Activated CD4-positive, alpha-beta memory T cell treated with anti-CD3 and anti-CD28 coated beads, Interleukin-2, amount 10 ng/mL, durations not matched to agents 7 days and 5 days (primary cell): ENCODE measurements around the gene KCNH8. TPM values are rescaled to one million over a fixed set of nuclear protein-coding genes. Genes with fewer than 3 reads are reported as not detected.
"Not testable (repeated sequence)": the region's sequence is repeated elsewhere in the genome, so short reads cannot be mapped to it uniquely, and the experiment has no call there.

Experiments
- CTCF ChIA-PET: fragments of 350-600 bp; sonication (Branson Sonifier 250); formaldehyde crosslinking; loops from one replicate; lab custom pipeline; 2021; ENCODE audit warnings: antibody characterized with exemption, inconsistent platforms; lab: Charles Lee
- POLR2A ChIA-PET: fragments of 350-600 bp; sonication (Branson Sonifier 250); formaldehyde crosslinking; loops from one replicate; lab custom pipeline; 2021; ENCODE audit warnings: antibody characterized with exemption; lab: Charles Lee
- DNase-seq: peaks from one replicate; pipeline ENCODE4 v3.0.0-alpha.2; 2020
- H3K27ac Mint-ChIP-seq: one replicate; pipeline ENCODE4 v1.8.0; 2021; ENCODE audit warnings: mild to moderate bottlenecking, mixed read lengths
- H3K27me3 Mint-ChIP-seq: one replicate; pipeline ENCODE4 v1.8.0; 2021; ENCODE audit warnings: mixed read lengths
- H3K36me3 Mint-ChIP-seq: one replicate; pipeline ENCODE4 v1.8.0; 2021; ENCODE audit warnings: low read depth, mixed read lengths
- H3K4me1 Mint-ChIP-seq: one replicate; pipeline ENCODE4 v1.8.0; 2021; ENCODE audit warnings: mixed read lengths
- H3K4me3 Mint-ChIP-seq: one replicate; pipeline ENCODE4 v1.8.0; 2021; ENCODE audit warnings: mild to moderate bottlenecking, mixed read lengths
- H3K9me3 Mint-ChIP-seq: one replicate; pipeline ENCODE4 v1.8.0; 2021; ENCODE audit warnings: mixed read lengths
- total RNA-seq, 2 experiments: library from RNA; stranded (reverse); gene quantifications; one replicate each; pipeline ENCODE4 v1.2.3, GENCODE V29; 2021

Gene KCNH8
- total RNA-seq = not detected

DNA sequence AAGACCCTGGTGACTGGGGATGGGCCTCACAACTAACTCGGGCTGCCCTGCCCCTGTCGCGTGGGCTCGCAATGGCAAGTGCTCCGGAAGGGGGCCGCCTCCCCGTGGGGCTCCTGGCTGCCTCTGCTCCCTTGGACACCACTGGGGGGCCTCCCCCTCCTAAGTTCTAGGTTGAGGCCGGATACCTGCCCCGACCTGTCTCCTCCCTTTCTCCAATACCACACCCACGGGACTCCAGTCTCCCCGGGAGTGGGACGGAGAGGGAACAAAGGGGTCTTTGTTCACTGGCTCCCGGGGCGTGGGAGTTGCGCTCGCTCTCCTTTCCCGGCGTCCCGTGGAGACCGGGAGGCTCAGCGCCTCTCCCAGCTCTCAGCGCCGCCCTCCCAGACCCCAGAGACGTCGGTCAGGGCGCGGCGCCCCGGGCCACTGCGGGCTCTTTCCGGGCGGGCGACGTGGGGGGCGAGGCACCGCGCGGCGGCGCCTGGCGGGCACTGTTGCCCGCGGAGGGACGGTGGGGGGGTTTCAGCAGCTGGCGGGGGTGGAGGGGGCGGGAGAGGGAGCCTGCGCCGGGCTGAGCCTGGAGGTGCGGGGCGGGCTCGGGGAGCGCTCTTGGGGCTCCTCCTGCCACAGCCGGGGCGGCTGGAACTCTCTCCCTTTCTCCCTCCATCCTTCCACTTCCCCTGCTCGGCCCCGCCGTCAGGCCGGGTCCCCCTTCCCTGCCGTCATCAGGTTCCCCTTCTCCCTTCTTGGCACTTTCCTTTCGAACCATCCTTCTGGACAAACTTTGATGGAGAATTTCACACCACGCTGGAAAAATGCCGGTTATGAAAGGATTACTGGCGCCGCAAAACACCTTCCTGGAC lies at the start of gene KCNH8:
Gene KCNH8 (plus strand): TSS at position 606 of the 863 bp plus-strand sequence. CDS start 210 bp downstream, at position 816.
- H3K36me3 Mint-ChIP-seq = peaks cover 6% of the 10 kb centered on the region
- H3K4me1 Mint-ChIP-seq = peaks cover 22% of the 10 kb centered on the region
- H3K4me3 Mint-ChIP-seq = peak within 1 kb of the TSS; percentile 80
- H3K9me3 Mint-ChIP-seq = peaks cover 3% of the 10 kb centered on the region
- no peak within 1 kb of the TSS for H3K27ac Mint-ChIP-seq
- DNase-seq = no peak
- ChIA-PET CTCF (no interaction called here), POLR2A (no interaction called here)
- peaks cover 45% of the 10 kb centered on the region for H3K27me3 Mint-ChIP-seq

DNA sequence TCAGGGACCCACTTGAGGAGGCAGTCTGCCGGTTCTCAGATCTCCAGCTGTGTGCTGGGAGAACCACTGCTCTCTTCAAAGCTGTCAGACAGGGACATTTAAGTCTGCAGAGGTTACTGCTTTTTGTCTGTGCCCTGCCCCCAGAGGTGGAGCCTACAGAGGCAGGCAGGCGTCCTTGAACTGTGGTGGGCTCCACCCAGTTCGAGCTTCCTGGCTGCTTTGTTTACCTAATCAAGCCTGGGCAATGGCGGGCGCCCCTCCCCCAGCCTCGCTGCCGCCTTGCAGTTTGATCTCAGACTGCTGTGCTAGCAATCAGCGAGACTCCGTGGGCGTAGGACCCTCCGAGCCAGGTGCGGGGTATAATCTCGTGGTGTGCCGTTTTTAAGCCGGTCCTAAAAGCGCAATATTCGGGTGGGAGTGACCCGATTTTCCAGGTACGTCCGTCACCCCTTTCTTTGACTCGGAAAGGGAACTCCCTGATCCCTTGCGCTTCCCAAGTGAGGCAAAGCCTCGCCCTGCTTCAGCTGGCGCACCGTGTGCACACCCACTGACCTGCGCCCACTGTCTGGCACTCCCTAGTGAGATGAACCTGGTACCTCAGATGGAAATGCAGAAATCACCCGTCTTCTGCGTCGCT lies 45.5 kb upstream of the KCNH8 start:
- Mint-ChIP-seq H3K27ac (peak overlapping the region; percentile 84), H3K4me3 (peak overlapping the region; percentile 94)
- POLR2A ChIA-PET, H3K27me3 Mint-ChIP-seq, H3K36me3 Mint-ChIP-seq, H3K9me3 Mint-ChIP-seq, H3K4me1 Mint-ChIP-seq, CTCF ChIA-PET: not testable (repeated sequence)
- peak; percentile 64 for DNase-seq

DNA sequence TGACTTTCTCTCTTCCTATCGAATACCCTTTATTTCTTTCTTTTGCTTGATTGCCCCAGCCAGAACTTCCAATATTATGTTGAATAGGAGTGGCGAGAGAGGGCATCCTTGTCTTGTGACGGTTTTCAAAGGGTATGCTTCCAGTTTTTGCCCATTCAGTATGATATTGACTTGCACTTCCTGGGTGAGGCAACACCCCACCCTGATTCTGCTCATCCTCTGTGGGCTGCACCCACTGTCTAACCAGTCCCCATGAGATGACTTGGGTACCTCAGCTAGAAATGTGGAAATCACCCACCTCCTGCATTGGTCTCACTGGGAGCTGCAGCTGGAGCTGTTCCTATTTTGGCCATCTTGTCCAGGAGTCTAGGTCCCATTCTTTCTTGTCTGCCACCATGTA lies 44.8 kb upstream of the KCNH8 start:
- H3K27me3 Mint-ChIP-seq = no peaks in the 10 kb centered on the region
- peak; percentile 28 for DNase-seq
- peak overlapping the region; percentile 94 for H3K4me3 Mint-ChIP-seq
- H3K9me3 Mint-ChIP-seq = no peaks in the 10 kb centered on the region
- ChIA-PET POLR2A (no interaction called here), CTCF (no interaction called here)
- peak overlapping the region; percentile 84 for H3K27ac Mint-ChIP-seq
- peaks cover 9% of the 10 kb centered on the region for H3K4me1 Mint-ChIP-seq
- H3K36me3 Mint-ChIP-seq = no peaks in the 10 kb centered on the region

DNA sequence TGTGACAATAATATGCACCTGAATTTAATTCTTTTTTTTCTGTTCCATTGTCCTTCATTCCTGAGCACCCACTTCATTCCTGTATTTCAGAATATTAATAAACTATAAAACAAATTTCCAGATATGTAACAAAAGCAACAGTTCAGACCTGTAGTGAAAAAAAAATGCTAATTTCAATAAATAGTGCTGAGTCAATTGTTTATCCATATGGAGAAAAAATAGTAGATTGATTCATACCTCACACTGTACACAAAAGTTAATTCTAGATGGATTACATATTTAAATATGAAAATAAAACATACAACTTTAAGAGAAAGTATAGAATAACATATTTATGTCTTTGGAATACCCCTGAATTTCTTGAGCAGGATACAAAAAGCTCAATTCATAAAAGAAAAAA lies 43.9 kb upstream of the KCNH8 start:
- Mint-ChIP-seq H3K27ac (no peak overlapping the region), H3K9me3 (no peaks in the 10 kb centered on the region), H3K4me1 (peaks cover 9% of the 10 kb centered on the region), H3K36me3 (no peaks in the 10 kb centered on the region), H3K4me3 (no peak overlapping the region), H3K27me3 (no peaks in the 10 kb centered on the region)
- CTCF ChIA-PET = no interaction called here
- POLR2A ChIA-PET = no interaction called here
- DNase-seq = no peak

DNA sequence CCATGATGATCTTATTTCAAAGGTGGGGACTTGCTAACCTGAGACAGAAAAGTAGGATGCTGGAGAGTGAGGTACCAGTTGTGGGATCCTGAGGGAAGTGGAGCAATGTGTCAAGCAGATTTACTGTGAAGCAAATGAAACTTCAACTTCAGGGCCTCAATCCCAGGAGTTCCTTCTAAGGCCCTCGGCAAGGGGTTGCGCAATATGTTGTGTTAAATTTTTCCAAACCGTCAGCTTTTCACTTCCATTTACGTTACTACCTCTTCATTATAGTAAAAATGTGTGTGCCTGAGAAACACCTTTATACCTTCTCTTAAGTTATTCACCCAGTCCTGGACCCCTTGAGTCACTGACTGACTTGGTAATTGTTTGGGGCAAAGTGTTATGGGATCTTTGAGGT lies 42.5 kb upstream of the KCNH8 start:
- no peaks in the 10 kb centered on the region for H3K9me3 Mint-ChIP-seq
- H3K36me3 Mint-ChIP-seq = no peaks in the 10 kb centered on the region
- peaks cover 9% of the 10 kb centered on the region for H3K4me1 Mint-ChIP-seq
- no peak overlapping the region for H3K4me3 Mint-ChIP-seq
- H3K27ac Mint-ChIP-seq = no peak overlapping the region
- ChIA-PET POLR2A (no interaction called here), CTCF (no interaction called here)
- no peak for DNase-seq
- H3K27me3 Mint-ChIP-seq = no peaks in the 10 kb centered on the region

DNA sequence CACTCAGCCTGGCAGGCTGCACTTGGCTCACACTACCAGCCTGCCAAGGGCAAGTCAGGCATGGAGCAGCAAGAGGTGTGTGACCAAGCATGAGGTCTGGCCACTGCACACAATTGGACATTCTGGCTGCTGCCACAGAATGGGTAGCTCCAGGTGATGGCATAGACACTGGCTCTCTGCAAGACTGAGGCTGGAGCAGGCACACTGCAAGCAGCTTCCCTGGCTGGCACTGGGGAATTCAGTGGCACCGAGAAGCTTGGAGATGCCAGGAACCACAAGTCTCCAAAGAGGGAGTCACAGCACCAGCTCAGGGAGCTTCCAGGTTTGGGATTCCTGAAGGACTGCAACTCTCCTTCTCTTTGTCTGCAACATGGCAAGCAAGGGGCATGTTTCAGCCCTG lies 42.0 kb upstream of the KCNH8 start:
- POLR2A ChIA-PET = no interaction called here

DNA sequence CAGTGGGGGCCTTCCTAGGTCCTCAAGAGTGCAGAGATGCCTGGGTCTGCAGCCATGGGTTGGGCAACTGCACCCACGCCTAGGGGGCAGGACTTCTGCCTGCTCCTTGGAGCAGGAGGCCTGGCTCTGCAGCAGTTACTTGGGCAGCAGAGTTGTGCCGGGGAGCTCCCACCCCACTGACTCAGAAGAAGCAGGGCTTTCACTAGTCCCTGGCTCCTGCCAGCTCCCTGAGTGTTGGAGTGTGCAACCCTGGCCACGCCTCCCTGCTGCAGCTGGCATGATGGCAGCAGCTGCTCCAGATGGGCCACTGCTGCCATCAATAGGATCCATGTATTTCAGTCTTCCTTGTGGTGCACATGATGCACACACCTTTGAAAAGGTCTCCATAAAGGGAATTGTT lies 40.6 kb upstream of the KCNH8 start:
- H3K4me3 Mint-ChIP-seq = no peak overlapping the region
- no peaks in the 10 kb centered on the region for H3K27me3 Mint-ChIP-seq
- H3K27ac Mint-ChIP-seq = no peak overlapping the region
- ChIA-PET CTCF (interaction anchor here (0.7 kb wide), 1 partner anchor 1620 kb away, joined by 5 read pairs; no protein-coding TSS in a partner anchor), POLR2A (no interaction called here)
- H3K36me3 Mint-ChIP-seq = no peaks in the 10 kb centered on the region
- H3K9me3 Mint-ChIP-seq = no peaks in the 10 kb centered on the region
- H3K4me1 Mint-ChIP-seq = peaks cover 5% of the 10 kb centered on the region
- DNase-seq = no peak

More for the DNA sequence above, 42.0 kb upstream of the KCNH8 start:
- Mint-ChIP-seq H3K27me3 (no peaks in the 10 kb centered on the region), H3K36me3 (no peaks in the 10 kb centered on the region), H3K27ac (no peak overlapping the region), H3K4me3 (no peak overlapping the region), H3K4me1 (peaks cover 9% of the 10 kb centered on the region), H3K9me3 (no peaks in the 10 kb centered on the region)
- CTCF ChIA-PET = no interaction called here
- no peak for DNase-seq

DNA sequence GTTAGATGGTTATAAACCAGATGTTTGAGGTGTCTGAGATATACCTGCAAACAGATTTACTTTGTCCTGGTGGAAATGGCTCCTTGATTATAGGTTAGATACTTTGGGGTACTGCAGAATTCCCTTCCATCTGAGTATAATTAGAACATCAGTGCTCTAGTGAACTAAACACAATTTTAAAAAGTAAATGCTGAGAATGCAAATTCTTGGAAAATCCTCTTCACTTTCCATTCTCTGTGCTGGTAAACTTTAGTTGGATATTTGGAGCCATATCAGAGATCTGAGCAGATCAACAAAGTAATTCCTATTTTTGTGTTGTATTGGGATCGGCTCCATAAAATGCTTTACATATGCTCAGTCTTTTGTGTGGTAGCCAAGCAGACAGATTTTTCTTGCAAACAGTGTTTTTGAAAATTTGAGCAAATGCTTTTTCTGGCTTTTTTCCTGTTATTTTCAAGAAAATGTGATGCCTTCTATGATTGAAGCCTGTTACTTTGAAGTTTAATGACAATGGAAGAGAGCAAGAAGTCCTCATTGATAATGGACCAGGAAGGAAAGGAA lies 37.9 kb upstream of the KCNH8 start:
- Mint-ChIP-seq H3K9me3 (no peaks in the 10 kb centered on the region), H3K4me1 (no peaks in the 10 kb centered on the region), H3K4me3 (no peak overlapping the region), H3K27ac (no peak overlapping the region), H3K27me3 (no peaks in the 10 kb centered on the region), H3K36me3 (no peaks in the 10 kb centered on the region)
- ChIA-PET POLR2A (no interaction called here), CTCF (no interaction called here)
- DNase-seq = no peak

DNA sequence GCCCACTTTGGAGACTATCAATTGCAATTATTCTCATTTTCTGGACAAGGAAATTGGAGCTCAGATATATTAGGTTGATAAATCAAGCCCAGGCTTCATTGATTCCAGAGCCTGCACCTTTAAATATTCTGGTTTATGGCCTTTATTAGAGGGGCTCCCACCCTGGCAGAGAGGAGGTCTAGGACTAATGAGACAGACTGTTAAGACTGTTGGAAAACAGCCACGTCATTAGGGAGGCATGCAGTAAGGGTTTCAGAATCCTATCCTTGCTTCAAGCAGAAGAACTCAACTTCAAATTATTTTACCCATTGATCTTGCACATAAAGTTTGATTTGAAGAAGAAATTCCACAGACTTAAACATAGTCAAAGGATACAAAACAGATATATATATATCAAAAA lies 33.8 kb upstream of the KCNH8 start:
- ChIA-PET POLR2A (no interaction called here), CTCF (no interaction called here)
- Mint-ChIP-seq H3K4me3 (no peak overlapping the region), H3K4me1 (no peaks in the 10 kb centered on the region), H3K27ac (no peak overlapping the region), H3K9me3 (no peaks in the 10 kb centered on the region), H3K27me3 (no peaks in the 10 kb centered on the region), H3K36me3 (no peaks in the 10 kb centered on the region)
- DNase-seq = no peak

DNA sequence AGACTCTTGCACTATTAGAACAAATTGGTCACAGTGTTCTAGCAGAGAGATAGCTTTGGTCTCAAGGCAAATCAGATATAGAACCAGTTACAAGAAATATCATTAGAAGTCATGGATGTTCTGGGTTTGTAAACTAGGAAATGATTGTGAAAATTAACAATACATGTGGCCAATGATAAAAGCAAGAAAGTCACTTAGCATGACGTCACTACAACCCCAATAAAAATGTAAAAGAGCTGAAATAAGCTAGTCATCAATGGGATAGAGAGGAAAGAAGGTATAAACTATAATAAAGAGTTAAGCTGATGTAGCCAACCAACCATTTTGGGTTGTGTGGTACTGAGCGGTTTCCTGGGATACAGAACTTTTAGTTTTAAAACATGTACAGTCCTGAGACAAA lies 32.1 kb upstream of the KCNH8 start:
- H3K9me3 Mint-ChIP-seq = no peaks in the 10 kb centered on the region
- no peaks in the 10 kb centered on the region for H3K36me3 Mint-ChIP-seq
- ChIA-PET CTCF (no interaction called here), POLR2A (no interaction called here)
- DNase-seq = no peak
- no peaks in the 10 kb centered on the region for H3K27me3 Mint-ChIP-seq
- H3K4me3 Mint-ChIP-seq = no peak overlapping the region
- H3K4me1 Mint-ChIP-seq = no peaks in the 10 kb centered on the region
- no peak overlapping the region for H3K27ac Mint-ChIP-seq

DNA sequence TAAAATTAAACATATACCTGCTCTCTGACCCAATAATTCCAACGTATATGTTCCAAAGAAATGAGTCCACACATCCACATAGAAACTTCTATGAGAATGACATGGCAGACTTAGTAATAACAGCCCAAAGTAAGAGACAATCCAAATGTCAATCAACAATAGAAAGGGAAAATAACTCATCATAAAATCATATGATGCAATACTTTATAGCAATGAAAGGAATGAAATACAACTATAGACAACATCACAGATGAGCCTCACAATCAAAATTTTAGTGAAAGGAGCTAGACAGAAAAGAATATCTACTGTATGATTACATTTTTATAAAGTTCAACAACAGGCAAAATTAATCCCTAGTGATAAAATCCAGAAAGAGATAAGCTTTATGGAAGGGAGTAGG lies 23.6 kb upstream of the KCNH8 start:
- H3K9me3 Mint-ChIP-seq = no peaks in the 10 kb centered on the region
- DNase-seq = no peak
- H3K36me3 Mint-ChIP-seq = no peaks in the 10 kb centered on the region
- H3K27me3 Mint-ChIP-seq = peaks cover 2% of the 10 kb centered on the region
- H3K27ac Mint-ChIP-seq = no peak overlapping the region
- ChIA-PET CTCF (no interaction called here), POLR2A (no interaction called here)
- H3K4me1 Mint-ChIP-seq = no peaks in the 10 kb centered on the region
- no peak overlapping the region for H3K4me3 Mint-ChIP-seq

DNA sequence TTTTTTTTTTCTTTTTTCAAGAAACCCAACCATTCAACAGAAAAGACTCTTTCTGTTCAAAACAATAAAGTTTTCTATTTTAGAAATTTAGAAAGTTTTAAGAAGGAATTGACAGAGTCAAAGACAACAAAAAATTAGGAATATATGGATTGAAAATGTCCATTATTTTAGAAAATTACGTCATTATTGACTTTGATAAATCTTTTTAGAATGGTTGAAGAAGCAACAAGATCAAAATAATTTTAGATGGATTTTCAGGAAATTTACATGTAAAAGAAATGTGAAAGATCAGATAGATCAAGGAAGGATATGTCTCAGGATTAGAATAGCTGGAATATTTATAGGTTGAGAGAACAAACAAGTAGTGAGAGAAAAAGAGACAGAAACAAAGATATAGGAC lies 8.4 kb upstream of the KCNH8 start:
- no peaks in the 10 kb centered on the region for H3K36me3 Mint-ChIP-seq
- no peaks in the 10 kb centered on the region for H3K4me1 Mint-ChIP-seq
- peaks cover 22% of the 10 kb centered on the region for H3K27me3 Mint-ChIP-seq
- H3K27ac Mint-ChIP-seq = no peak overlapping the region
- ChIA-PET CTCF (no interaction called here), POLR2A (no interaction called here)
- DNase-seq = no peak
- H3K4me3 Mint-ChIP-seq = no peak overlapping the region
- peaks cover under 1% of the 10 kb centered on the region for H3K9me3 Mint-ChIP-seq
